IPS-15b (cell line): ENCODE measurements around the gene KAZALD1.

Source experiments
- H3K27me3 ChIP-seq: one replicate; pipeline ENCODE4 v1.6.1; 2013; ENCODE audit warnings: low read length; ENCODE audit not compliant: control insufficient read depth, insufficient read depth
- H3K36me3 ChIP-seq: one replicate; pipeline ENCODE4 v1.6.1; 2013; ENCODE audit warnings: low read length; ENCODE audit not compliant: control insufficient read depth, insufficient read depth
- H3K4me1 ChIP-seq: one replicate; pipeline ENCODE4 v1.6.1; 2013; ENCODE audit warnings: mild to moderate bottlenecking, low read length; ENCODE audit not compliant: control insufficient read depth, insufficient read depth
- H3K4me3 ChIP-seq: one replicate; pipeline ENCODE4 v1.5.1; 2013; ENCODE audit warnings: low read depth, low read length
- H3K9ac ChIP-seq: one replicate; pipeline ENCODE4 v1.6.1; 2013; ENCODE audit warnings: low read depth, mild to moderate bottlenecking, low read length
- H3K9me3 ChIP-seq: one replicate; pipeline ENCODE4 v1.6.1; 2013; ENCODE audit warnings: mild to moderate bottlenecking, low read length; ENCODE audit not compliant: control insufficient read depth, insufficient read depth

Gene KAZALD1

DNA sequence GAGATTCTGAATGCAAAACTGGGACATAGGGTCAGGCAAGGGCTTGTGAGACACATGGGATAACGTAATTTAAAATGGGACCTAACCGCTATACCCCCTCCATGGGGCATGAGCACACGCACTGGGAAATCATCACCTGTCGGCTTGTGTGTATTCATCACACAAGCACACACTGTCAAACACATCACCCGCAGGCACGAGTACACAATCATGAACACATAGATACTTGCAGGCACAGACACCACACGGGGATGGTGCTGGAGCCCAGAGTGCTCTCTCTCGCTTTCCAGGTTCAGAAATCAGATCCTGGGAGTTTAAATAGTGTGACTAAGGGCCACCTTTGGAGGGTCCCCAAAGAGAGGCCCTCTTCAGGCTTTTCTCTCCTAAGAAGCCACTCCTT, 49.8 kb downstream of the KAZALD1 start:
- Histone ChIP-seq H3K36me3 (no peaks in the 10 kb centered on the region), H3K4me3 (no peak overlapping the region), H3K9ac (no peak overlapping the region), H3K27me3 (peaks cover 9% of the 10 kb centered on the region), H3K4me1 (peaks cover 2% of the 10 kb centered on the region), H3K9me3 (no peaks in the 10 kb centered on the region)

DNA sequence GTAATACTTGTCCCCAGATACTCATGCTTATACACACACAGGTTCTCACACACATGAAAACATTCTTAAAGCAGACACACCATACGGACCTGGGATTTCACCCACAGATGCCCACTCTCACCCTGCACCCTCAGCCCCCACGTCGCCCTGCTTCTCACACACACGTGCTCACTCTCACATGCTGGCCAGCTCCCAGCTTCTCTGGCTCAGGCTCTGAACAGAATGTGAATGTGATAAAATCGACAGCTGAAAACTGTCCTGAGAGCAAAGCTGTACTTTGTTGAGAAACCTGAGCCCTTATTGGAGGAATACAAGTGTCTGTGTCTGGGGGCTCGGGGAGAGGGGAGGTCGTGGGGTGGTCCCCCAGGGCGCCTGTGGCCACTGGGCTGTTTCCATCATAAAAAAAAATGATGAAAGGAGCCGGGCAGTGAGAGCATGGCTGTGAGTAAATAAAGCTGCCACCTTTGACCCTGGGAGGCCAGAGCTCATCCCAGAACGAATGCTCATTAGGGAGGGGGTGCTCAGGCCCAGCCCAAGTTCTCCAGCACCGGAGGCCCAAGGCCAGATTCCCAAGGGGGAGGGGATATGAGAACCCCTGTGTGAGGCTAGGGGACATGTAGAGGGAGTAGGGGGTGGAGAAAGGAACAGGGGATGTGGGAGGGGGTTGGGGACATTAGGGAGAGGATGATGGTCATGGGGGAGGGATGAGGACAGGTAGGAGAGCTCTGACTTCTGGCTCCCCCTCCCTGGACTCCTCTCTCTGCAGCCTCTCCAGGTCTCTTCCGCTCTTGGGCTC, 51.2 kb downstream of the KAZALD1 start:
- Histone ChIP-seq H3K9ac (no peak overlapping the region), H3K27me3 (peaks cover 16% of the 10 kb centered on the region), H3K4me1 (peaks cover 2% of the 10 kb centered on the region), H3K4me3 (no peak overlapping the region), H3K36me3 (no peaks in the 10 kb centered on the region), H3K9me3 (no peaks in the 10 kb centered on the region)

GRCh38 chr10:101113890-101114403, 52.2 kb downstream of the KAZALD1 start:
- H3K27me3 ChIP-seq, result peaks cover 25% of the 10 kb centered on the region

DNA sequence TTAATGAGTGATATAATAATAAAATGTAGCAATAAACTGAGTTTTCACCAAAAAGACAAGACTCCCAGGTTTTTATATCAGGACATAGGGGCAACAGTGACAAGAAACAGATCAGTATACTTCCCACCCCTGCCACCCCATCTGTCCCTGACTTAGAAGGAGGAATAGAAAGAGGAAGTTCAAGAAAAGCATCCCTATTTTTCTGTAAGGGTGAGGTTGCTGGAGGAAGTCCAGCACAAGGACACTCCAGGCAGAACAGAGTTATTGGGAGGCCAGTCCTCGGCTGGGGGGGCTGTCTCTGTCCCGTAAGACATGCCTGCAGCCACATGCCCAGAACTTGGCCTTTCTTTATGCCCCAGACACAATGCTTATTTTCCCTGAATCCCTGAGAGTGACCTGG, 52.9 kb downstream of the KAZALD1 start:
- Histone ChIP-seq H3K4me3 (no peak overlapping the region), H3K36me3 (no peaks in the 10 kb centered on the region), H3K9ac (no peak overlapping the region), H3K27me3 (peaks cover 32% of the 10 kb centered on the region), H3K9me3 (no peaks in the 10 kb centered on the region), H3K4me1 (peaks cover 2% of the 10 kb centered on the region)

More at GRCh38 chr10:101113890-101114403, 52.2 kb downstream of the KAZALD1 start:
- H3K4me3 ChIP-seq, result no peak overlapping the region
- no peaks in the 10 kb centered on the region for H3K9me3 ChIP-seq
- H3K4me1 ChIP-seq, result peaks cover 2% of the 10 kb centered on the region
- no peak overlapping the region for H3K9ac ChIP-seq
- no peaks in the 10 kb centered on the region for H3K36me3 ChIP-seq
